OCI-LY7 (cell line): Measurements from ENCODE around the gene PAQR3.

Experiments
- CTCF ChIP-seq: fragments of 200-600 bp; sonication (generic); conservative IDR thresholded peaks from 2 replicates; pipeline ENCODE4 v1.5.1; 2014; ENCODE audit warnings: mild to moderate bottlenecking, antibody characterized with exemption, low read length, moderate library complexity, mixed read lengths
- EZH2phosphoT487 ChIP-seq: fragments of 200-600 bp; sonication (generic); IDR thresholded peaks from 2 replicates; pipeline ENCODE4 v1.6.1; 2018; ENCODE audit warnings: low read depth, borderline replicate concordance, mild to moderate bottlenecking, mixed run types, antibody characterized with exemption, low read length, moderate library complexity, mixed read lengths

GRCh38 chr4:78864405-78865024 is 74.7 kb downstream of the PAQR3 start:
- TF ChIP-seq CTCF (peak; percentile 96), EZH2phosphoT487 (no peak)
